Stimulated activated CD4-positive, alpha-beta T cell treated with anti-CD3 and anti-CD28 coated beads, Interleukin-15, amount 100 ng/mL, for 48 hours (primary cell): ENCODE data around the gene TARP.

Experiments
- DNase-seq, 2 donors: peaks; one replicate each; pipeline ENCODE4 v3.0.0-alpha.2; 2020; ENCODE audit warnings: low read depth in 2 of 2

Gene TARP

DNA sequence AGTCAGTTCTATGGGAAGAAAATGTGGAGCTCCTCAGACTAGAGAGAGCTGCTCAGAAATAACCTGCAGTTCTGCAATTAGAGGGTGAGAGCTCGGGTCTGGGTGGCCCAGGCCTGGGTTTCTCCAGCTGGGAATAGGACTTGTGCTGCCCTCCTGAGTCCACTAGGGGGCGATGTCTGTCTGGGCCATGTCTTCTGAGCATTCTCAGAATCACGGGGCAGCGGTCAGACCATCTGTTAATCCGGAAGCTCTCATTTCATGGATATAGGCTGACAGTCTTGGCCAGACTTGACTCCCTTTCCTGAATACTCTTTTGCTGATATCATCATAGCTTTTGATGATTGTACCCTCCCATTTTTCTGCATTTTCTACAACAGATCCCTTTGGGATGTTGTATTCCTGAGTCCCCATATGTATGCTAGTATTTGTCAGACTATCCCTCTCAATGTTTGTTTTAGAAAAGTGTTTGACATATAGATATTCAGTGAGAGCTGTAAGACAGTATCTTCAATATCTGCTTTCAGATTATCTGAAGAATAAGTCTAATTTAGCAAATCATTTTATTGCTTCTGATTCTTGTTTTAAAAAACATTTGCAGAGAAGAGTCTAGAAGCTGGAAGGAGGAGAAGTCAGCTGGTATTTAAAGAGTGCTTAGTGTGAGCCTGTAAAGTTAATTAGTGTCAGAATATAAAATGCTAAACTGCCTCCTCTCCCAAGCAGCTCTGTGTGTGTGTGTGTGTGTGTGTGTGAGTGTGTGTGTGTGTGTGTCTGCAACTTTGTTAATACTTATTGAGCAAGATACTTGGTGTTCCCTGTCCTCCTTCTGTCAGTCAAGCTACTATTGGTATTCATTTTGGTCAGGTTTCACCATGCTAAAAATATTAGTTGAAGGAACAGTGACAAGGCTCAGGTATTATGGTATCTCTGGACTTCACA, 57.4 kb downstream of the TARP start:
- peak; percentile 56 to 72 for DNase-seq

DNA sequence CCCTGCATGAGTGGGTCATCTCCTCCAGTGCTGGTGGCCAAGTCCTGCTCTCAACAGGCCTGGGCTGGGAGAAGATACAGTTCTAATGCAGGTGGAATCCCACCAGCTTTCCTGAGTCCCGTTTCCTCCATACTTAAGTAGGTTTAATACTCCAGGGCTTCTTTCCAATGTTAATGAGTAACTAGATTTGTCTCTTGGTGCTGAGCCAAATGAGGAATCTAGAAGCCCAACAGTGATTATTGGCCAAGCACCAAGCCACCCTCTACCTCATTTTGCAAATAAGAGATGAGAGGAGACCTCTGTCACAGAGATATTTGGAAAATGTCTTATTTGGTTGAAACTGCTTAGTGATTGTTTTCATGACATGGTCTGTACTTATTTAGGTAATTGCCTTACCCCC, 58.3 kb downstream of the TARP start:
- DNase-seq: no peak

DNA sequence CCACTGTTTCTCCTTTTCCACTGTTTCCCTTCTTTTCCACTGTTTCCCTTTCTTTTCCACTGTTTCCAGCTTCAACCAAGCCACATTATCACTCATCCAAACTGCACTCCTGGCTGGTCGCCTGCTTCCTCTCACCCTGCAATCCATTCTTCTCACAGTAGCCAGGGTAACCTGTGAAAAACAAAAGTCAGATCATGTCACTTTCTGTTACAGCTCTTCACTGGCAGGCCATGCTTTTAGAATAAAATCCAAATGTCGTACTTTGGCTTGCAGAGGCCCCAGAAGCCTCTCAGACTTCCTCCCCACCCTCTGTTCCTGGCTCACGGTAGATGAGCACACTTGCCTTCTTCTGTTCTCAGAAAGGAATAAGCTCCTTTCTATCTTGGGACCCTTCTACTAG, 61.5 kb downstream of the TARP start:
- DNase-seq: no peak

DNA sequence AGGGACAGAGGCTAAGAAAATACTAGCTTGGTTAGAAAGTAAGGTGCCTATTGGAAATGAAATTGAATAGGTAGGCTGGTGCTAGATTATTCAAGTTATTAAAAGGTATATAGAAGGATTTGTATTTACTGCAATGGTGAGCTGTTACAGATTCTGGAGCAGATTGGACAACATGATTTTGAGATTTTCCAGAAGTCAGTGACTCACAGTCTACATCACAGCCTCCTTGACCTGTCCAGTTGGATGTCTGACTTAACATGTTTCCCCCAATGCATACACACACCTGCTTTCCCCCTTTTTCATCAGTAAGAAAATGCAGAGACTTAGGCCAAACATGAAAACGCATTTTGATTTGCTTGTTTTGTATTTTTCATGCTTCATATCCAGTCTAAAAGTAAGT, 62.0 kb downstream of the TARP start:
- no peak for DNase-seq
